ENCODE data around the gene PTPRK. TPM values are rescaled to one million over a fixed set of nuclear protein-coding genes. Genes with fewer than 3 reads are reported as not detected.

The PTPRK gene
- total and polyA plus RNA-seq, 4 donors = 8.2 to 224 (median 42.9) TPM

GRCh38 chr6:128499079-128499731 is 21.2 kb downstream of the PTPRK start:
- DNase-seq (no peak), ATAC-seq (ENCODE audit: insufficient read depth, low FRiP score) (no peak)
- no peaks in the 10 kb centered on the region for H3K9me3 ChIP-seq (ENCODE audit: control insufficient read depth in 4 of 4, insufficient read depth in 3 of 4, low read length in 3 of 4)
- 59 to 69% methylated on average over 4 of the region's 4 CpGs for WGBS, 2 donors
- H3K4me3 ChIP-seq = no peak overlapping the region
- H3K9ac ChIP-seq (ENCODE audit: insufficient read depth in 1 of 2, low read length in 2 of 2) = no peak overlapping the region
- H3K27me3 ChIP-seq (ENCODE audit: control insufficient read depth in 3 of 3, insufficient read depth in 3 of 3, low read length in 2 of 3) = no peaks in the 10 kb centered on the region
- no peak overlapping the region for H3K27ac ChIP-seq (ENCODE audit: low read depth in 1 of 2, low read length in 1 of 2)
- H3K36me3 ChIP-seq (ENCODE audit: control insufficient read depth in 4 of 4, insufficient read depth in 4 of 4, low read length in 4 of 4) = no peaks in the 10 kb centered on the region
- H3K4me1 ChIP-seq (ENCODE audit: control insufficient read depth in 5 of 5, insufficient read depth in 5 of 5, low read length in 5 of 5) = peaks cover 4 to 28% (median 14%) of the 10 kb centered on the region in 5 donors
- TF ChIP-seq, protein P1, sequence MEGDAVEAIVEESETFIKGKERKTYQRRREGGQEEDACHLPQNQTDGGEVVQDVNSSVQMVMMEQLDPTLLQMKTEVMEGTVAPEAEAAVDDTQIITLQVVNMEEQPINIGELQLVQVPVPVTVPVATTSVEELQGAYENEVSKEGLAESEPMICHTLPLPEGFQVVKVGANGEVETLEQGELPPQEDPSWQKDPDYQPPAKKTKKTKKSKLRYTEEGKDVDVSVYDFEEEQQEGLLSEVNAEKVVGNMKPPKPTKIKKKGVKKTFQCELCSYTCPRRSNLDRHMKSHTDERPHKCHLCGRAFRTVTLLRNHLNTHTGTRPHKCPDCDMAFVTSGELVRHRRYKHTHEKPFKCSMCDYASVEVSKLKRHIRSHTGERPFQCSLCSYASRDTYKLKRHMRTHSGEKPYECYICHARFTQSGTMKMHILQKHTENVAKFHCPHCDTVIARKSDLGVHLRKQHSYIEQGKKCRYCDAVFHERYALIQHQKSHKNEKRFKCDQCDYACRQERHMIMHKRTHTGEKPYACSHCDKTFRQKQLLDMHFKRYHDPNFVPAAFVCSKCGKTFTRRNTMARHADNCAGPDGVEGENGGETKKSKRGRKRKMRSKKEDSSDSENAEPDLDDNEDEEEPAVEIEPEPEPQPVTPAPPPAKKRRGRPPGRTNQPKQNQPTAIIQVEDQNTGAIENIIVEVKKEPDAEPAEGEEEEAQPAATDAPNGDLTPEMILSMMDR (IDR thresholded peaks at IDR 0.05; ENCODE audit: control extremely low read depth, extremely low read depth) = no peak

- peaks cover 4 to 30% (median 11%) of the 10 kb centered on the region in 5 donors for H3K4me1 ChIP-seq (ENCODE audit: control insufficient read depth in 5 of 5, insufficient read depth in 5 of 5, low read length in 5 of 5)
- 34 to 42% methylated on average over 2 of the region's 2 CpGs for WGBS, 2 donors
- no peaks in the 10 kb centered on the region for H3K36me3 ChIP-seq (ENCODE audit: control insufficient read depth in 4 of 4, insufficient read depth in 4 of 4, low read length in 4 of 4)
- no peak overlapping the region for H3K4me3 ChIP-seq
- no peak for ATAC-seq (ENCODE audit: insufficient read depth, low FRiP score)
- H3K27me3 ChIP-seq (ENCODE audit: control insufficient read depth in 3 of 3, insufficient read depth in 3 of 3, low read length in 2 of 3) = no peaks in the 10 kb centered on the region
- H3K9me3 ChIP-seq (ENCODE audit: control insufficient read depth in 4 of 4, insufficient read depth in 3 of 4, low read length in 3 of 4) = no peaks in the 10 kb centered on the region
- H3K9ac ChIP-seq (ENCODE audit: insufficient read depth in 1 of 2, low read length in 2 of 2) = no peak overlapping the region
- H3K27ac ChIP-seq (ENCODE audit: low read depth in 1 of 2, low read length in 1 of 2) = no peak overlapping the region
- TF ChIP-seq, protein P1 (IDR thresholded peaks at IDR 0.05; ENCODE audit: control extremely low read depth, extremely low read depth) = no peak
- DNase-seq = no peak
These were observed 22.2 kb downstream of the PTPRK start for GRCh38 chr6:128498234-128498633.

DNA sequence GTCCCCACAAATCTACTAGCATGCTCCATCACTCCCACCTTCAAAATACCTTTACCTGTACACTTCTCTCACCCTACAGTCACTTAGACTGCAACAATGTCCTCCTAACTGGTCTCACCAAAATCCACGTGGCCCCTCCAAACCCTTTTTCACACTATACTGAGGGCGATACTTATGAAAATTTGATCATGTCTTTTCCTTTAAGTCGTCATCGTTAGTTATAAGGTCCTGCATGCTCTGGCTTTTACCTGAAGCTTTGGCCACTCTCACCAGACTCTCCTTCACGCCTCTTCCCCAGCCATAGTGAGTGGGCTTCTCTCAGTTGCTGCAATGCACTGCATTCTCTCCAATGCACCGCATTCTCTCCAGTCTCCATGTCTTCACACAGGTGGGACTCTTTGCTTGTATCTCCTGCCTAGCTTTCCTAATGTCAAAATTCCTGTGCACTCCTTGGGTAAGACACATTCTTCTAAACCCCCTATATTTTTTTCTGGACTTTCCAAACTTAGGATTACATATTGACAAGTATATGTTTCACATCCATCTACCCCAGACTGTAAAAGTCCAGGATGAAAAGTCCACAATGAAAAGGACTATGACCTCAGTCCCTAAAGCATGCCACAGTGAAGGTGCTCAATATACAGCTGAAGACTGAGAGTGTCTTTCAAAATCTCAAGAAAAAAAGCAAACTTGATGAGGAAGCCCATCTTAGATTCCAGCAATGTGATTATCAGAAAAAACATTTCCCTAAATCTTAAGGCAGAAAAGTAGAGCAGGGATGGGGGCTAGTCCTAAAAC is 24.7 kb downstream of the PTPRK start:
- TF ChIP-seq, protein P1 (IDR thresholded peaks at IDR 0.05; ENCODE audit: control extremely low read depth, extremely low read depth) = no peak
- H3K27me3 ChIP-seq (ENCODE audit: control insufficient read depth in 3 of 3, insufficient read depth in 3 of 3, low read length in 2 of 3) = no peaks in the 10 kb centered on the region
- H3K27ac ChIP-seq (ENCODE audit: low read depth in 1 of 2, low read length in 1 of 2) = no peak overlapping the region
- DNase-seq (no peak), ATAC-seq (ENCODE audit: insufficient read depth, low FRiP score) (no peak)
- no peak overlapping the region for H3K4me3 ChIP-seq
- peaks cover 3 to 36% (median 18%) of the 10 kb centered on the region in 5 donors for H3K4me1 ChIP-seq (ENCODE audit: control insufficient read depth in 5 of 5, insufficient read depth in 5 of 5, low read length in 5 of 5)
- no peaks in the 10 kb centered on the region for H3K36me3 ChIP-seq (ENCODE audit: control insufficient read depth in 4 of 4, insufficient read depth in 4 of 4, low read length in 4 of 4)
- H3K9me3 ChIP-seq (ENCODE audit: control insufficient read depth in 4 of 4, insufficient read depth in 3 of 4, low read length in 3 of 4) = no peaks in the 10 kb centered on the region
- WGBS, 2 donors = 92 to 94% methylated on average over 6 of the region's 6 CpGs
- H3K9ac ChIP-seq (ENCODE audit: insufficient read depth in 1 of 2, low read length in 2 of 2) = no peak overlapping the region

Measured in lung (tissue), 12 donors.